GM21528 (cell line): ENCODE results near the gene TMEM200B.
"Not testable (repeated sequence)": the region's sequence is repeated elsewhere in the genome, so short reads cannot be mapped to it uniquely, and the experiment has no call there.

ENCODE experiments used
- ATAC-seq: cut with Tn5 transposase; IDR thresholded peaks from one replicate; pipeline ENCODE4 v1.9.1; 2021; ENCODE audit warnings: mild to moderate bottlenecking, moderate library complexity; ENCODE audit not compliant: unreplicated experiment, low FRiP score

Gene TMEM200B

DNA sequence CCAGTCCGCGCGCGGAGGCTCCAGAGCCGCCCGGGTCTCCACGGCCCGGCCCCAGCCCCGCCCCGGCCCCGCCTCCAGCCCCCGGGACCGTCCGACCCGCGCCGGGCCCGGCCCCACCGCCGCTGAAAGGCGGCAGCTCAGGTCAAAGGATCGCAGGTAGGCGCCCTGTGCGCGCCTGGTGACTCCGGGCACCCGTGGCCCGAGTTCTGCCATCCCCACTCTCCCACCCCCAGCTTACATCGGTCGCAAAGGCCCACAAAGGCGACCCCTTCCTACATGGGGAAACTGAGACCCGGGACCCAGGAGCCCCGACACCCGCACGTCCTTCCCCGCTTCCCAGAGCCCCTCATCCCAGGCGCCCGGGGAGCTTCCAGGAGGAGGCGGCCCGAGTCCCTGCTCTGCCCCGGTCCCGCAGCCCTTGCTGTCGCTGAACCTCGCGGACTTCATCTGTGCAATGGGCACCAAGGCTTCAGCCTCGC lies at the start of gene TMEM200B:
TSS of gene TMEM200B (minus strand) at position 17 of the 479 bp plus-strand sequence. CDS start 2,075 bp downstream, outside the sequence.
- ATAC-seq, result no peak

DNA sequence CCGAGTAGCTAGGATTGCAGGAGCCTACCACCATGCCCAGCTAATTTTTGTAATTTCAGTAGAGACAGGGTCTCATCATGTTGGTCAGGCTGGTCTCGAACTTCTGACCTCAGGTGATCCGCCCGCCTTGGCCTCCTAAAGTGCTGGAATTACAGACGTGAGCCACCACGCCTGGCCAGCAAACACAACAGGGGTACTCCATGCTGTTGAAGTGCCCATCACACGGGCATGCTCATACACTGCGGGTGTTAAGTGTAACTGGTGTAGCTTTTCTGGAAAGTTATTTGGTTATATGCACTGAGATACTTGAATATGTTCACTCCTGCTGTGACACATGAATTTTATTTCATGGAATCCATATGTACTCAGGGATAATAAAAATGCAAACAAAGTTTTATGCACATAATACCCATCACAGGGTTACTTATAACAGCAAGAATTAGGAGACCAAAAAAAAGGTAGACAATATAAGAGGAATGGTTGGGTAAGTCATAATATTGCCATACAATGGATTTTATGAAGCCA lies 48.8 kb upstream of the TMEM200B start:
- no peak for ATAC-seq

DNA sequence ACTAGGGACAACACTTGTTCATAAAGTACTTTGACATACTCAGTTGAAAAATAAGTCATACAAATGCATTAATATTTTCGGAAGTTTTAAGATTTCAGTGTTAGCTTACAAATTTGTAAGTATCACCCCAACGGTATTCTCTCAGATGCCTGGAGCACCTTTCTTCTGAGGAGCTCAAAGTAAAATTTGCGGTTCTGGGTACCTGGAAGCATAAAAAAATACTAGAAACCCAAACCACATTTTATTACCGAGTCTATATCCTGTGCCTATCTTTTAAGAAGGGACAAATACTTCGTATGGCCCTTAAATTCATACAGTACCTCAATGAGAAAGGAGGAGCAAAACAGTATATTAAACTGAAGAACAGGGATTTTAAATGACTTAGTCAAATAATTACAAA lies 47.8 kb upstream of the TMEM200B start:
- ATAC-seq, result no peak

DNA sequence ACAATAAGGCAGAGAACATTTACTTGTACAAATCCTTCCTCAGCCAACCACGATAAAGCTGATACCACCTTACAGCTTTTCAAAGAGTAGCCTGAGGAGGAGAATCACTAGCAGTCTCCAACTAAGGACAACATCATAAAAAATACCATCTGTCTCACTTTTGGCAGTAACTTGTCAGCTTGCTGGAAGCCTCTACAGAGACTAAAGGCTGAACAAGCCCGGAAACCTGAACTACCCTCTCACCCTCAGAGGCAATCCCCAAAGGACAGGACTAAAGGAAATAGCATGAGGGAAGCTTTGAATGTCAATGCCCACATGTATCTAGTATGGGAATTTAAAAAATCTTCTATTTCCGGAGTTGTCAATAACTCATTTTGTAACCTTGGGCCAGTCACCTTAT lies 47.4 kb upstream of the TMEM200B start:
- ATAC-seq, result no peak

DNA sequence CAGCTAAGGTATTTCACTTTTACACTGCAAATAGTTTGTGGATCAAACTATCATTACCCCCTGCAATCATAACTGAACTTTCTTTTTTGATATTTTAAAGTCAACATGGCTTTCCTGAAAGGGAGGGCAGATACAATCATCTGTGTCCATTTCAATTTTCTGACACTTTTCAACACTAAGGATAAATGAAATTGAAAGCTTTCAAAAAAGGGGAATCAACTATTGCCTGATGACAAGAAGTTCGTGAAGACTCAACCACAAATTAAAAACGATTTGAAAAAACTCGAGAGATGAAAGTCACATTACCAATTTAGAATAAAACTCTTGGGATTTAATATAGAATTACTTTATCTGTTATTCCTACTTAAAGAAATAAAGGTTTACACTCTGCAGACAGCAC lies 46.3 kb upstream of the TMEM200B start:
- ATAC-seq, result no peak

DNA sequence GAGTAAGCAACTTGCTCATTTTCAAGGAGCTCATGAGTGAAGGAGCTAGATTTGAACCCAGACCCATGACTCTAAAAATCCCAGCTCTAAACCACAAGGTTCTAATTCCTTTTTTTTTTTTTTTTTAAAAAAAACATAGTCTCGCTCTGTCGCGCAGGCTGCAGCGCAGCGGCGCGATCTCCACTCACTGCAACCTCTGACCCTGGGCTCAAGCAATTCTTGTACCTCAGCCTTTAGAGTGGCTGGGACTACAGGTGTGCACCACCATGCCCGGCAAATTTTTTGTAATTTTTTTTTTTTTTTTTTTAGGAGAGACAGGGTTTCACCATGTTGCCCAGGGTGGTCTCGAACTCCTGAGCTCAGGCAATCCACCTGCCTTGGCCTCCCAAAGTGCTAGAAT lies 44.2 kb upstream of the TMEM200B start:
- ATAC-seq, result no peak

DNA sequence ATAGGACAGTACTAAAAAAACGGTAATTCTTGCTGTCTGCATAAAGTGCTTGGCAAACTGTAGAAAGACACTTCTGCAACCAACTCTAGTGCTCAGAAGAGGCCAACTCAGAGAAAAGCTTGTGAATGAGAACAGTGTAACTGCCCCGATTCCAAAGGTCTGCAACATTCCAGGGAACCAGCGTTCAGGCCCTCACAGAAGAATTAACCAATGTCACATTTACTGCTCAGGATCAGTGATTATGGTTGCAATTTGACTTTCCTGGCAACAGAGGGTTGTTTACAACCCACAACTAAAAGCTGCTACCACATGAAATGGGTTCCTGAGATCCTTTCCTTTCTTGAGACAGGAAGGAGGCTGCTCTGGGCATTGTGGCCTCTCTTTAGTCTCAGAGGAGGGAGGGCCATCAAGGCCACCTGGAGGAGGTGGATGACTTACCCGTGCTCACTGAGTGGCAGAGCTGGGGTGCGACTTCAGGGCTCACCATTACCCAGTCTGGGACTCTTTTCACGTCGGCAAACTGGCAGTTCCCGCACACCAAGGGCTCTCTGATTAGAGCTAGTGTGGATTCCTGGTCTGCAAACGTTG lies 42.7 kb upstream of the TMEM200B start:
- no peak for ATAC-seq

DNA sequence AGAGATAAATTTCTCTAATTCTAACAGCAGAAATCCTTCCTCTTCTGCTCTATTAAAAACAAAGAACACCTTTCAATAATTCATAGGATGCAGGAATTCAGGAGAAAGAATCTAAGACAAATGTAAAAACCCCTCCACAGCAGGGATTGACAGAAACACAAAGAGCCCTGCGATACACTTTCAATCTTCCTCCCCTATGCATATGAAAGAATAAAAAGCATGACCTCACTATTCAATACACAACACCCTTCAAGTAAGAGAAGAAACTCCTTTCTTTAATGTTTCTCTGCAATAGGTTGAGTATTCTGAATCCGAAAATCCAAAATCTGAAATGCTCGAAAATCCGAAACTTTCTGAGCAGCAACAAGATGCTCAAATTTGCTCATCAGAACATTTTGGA lies 40.9 kb upstream of the TMEM200B start:
- ATAC-seq, result no peak

DNA sequence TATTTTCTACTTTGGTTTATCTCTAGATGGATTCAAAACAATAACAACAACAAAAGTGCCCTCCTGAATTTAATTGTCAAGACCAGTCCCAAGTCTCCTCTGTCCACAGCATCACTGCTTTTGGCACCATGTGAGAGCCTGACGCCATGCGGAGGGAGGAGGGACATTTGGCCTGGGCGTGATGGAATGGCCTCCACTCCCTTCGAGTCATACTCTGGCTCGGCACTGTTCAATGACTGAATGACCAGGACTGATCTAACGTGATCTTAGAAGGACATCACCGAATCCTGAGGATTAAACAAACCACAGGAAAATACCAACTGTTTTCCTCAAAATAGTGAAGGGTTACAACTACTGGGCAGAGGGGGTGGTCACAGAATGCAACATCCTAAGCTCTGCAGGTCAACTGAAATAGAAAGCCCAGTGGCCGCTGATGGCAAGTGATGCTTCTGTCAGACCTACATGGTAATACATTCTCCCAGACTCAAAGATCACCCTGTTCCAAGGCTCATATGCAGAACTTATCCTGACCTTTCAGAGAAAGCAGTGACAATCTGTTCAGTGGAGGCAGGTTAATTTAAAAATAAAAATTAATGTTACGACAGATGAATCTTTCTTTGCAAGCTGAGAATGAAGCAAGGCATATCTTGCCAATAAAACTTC lies 38.9 kb upstream of the TMEM200B start:
- ATAC-seq, result no peak

DNA sequence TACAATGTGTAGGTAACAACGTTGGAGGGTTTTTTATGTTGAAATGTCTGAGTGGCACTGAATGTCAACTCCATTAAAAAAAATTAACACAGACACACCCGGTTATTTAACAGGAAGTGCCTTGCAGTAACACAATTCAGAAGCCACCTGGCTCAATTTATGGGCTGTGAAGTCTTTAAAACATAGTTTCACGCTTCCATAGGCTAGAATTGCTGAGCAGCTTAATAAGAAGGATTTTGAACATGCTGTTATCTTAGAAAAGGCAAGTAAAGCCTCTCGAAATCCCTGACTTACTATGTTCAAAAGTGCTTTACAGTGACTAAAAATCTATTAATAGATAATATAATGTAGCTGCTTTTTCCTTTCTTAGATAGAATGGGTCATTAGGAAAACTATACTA lies 38.3 kb upstream of the TMEM200B start:
- ATAC-seq, result no peak

DNA sequence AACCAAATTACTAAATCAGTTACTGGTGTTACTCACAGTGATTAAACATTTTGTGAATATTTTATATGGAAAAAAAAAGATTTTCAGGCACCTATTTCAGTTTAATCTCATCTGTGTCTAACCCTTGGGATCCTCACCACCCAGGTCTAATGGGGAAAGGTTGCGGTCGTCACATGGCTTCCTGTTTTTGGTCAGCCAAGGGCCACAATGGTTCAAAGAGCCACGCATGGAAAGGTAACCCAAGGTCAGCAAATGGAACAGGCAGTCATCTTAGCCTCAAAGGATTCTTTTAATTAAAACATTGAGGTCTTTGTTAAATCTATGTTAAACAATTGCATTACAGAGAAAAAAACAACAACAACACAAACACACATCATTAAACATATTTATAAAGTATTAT lies 36.1 kb upstream of the TMEM200B start:
- no peak for ATAC-seq

DNA sequence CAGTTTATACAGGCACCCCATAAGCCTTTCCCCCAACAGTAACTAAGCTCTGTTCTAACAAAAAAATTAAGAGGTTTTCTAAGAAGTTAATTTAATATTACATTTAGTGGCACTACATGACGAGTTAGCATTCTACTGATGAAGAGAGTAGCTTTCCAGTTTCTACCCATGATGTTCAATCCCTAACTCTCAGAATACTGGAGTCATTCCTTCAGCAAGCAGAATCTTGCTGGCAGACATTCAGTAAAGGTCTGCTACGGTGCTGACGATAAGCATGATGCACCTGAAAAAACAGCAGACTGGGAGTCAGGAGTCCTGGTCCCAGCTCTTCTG lies 33.5 kb upstream of the TMEM200B start:
- no peak for ATAC-seq

DNA sequence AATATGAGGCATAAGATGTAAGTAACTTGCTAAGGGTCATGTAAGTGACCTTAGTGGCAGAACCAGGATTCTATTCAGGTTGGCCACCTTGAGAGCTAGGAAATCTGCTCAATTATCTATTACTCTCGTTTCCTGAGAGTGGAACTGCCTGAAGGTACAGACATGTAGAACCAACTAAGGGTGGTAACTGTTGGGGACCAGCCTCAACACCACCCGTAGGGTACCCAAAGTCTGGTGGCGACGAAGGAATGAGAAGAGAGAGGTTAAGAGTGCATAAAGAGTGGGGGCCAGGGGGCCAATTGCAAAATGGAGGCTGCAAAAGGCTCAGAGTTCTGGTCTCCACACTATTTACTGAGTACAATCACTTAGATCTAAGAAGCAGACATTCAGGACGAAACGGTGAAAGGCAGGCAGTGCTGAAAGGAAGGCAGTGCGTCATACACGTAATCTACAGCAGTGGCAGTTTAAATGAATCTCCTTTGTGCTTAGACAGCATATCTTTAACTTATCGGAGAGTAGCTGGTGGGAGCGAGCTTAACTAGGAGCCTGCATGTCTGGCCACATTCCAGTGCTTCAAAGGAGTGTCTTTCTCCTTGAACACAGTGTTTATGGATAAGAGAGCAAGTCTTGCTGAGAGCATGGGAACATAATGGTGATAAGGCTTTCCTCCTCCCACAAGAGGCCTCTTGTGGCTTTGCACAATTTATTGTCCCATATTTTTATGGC lies 33.0 kb upstream of the TMEM200B start:
- no peak for ATAC-seq

DNA sequence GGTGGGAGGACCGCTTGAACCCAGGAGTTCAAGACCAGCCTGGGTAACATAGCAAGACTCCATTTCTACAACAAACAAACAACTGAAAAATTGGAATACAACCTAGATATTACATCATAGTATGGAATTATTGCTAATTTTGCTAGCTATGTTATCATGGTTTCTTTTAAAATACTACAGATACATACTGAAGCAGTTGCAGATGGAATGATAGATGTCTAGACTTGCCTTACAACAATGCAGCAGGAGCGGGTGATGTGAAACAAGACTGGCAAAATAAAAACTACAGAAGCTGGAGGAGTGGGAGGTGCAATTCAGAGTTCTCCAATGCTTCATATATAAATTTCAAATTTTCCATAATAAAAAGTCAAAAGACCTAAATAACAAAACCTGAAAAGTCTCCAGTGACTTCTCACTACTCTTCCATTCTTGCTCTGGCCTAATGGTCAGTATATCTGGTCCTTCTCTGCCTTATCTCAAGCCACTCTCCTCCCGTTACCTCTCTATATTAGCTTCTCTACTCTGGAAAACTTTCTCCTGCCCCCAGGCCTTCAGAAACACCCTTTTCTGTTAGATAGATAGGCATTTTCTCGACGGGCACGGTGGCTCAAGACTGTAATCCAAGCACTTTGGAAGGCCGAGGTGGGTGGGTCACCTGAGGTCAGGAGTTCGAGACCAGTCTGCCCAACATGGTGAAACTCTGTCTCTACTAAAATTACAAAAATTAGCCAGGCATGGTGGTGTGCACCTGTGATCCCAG lies 28.5 kb upstream of the TMEM200B start:
- no peak for ATAC-seq

DNA sequence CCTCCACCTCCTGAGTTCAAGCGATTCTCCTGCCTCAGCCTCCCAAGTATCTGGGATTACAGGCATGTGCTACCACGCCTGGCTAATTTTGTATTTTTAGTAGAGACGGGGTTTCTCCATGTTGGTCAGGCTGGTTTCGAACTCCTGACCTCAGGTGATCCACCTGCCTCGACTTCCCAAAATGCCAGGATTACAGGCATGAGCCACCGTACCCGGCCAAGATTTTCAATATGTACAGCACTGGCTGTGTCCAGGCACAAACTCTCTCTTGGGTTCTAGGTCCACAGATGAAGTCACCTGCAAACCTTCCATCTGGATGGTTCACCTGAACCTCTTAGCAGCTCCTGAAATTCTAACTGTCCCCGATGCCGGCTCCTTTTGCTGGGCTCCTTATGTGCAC lies 26.6 kb upstream of the TMEM200B start:
- not testable (repeated sequence) for ATAC-seq

DNA sequence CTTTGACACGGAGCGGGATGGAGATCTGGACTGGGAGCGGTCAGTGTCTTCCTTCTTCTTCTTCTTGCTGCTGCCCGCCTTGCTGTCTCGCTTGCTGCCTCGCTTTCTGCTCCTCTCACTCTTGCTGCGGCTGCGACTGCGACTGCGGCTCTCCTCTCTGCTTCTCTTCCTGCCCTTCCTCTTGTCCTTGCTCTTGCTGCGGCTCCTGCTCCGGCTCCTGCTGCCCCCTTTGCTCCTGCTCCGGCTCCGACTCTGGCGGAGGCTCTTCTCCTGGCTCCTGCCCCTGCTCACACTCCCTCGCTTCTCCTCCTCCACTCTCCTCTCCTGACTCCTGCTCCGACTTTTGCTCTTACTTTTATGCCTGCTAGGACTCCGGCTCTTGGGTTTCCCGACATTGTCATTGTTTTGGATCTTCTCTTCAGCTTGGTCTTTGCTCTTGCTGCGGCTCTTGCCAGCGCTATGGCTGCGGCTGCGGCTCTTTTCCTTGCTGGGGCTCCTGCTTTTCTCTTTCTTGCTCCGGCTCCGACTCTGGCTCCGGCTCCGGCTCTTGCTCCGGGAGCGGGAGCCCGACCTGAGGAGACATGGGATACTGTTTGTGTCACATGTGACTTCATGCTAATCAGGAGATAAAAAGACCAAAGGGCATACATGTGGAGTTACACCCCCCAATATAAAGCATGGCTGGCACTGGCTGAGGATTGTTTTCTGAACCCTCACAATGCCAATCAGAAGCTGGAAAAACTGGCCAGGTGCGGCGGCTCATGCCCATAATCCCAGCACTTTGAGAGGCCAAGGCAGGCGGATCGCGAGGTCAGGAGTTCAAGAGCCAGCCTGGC lies 25.2 kb upstream of the TMEM200B start:
- ATAC-seq, result no peak

DNA sequence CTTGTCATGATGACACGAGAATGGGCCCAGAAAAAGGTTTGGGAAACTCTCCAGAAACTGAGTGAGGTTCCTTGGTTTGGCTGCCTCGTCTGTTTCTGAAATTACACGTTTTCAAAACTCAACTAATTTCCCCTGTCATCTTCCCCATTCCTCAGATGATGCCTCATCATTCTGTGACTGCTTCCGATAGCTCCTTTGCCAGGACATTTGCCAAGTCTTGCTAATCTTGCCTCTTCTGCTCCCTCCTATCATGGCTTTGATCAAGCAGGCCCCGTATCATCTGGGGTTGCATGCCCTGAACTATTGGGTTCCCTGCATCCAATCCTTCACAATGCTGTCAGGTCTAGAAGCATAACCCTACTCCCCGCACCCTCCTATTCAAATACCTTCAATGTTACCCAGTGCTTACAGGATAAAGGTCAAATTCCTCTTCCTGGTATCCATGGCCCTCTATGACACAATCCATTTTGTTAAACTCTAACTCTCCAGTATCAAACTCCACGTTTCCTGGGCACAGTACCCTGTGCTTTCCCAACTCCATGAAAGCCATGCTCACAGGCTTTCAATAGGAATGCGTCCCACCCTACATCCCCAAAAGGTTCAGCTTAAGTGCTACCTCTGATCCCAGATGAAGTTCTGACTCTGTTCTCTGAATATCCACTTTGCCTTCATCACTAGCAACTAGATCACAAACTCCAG lies 22.2 kb upstream of the TMEM200B start:
- no peak for ATAC-seq

DNA sequence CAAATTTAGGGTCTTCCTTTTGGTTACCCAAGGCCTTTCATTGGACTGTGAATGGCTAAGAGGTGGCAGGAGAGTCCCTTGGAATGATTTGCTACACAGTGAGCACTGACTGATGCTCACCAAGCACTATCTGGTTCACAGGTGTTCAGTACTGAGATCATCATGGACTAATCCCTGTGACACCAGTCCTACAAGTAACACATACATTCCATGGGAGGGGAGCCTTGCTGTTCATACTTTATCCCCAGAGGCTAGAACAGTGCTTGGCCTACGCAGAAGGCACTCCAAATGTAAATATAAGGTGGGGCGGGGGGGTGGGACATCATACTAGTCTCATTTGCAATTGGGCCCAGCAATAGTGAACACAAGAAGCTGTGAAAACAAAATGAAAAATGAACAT lies 20.5 kb upstream of the TMEM200B start:
- no peak for ATAC-seq

DNA sequence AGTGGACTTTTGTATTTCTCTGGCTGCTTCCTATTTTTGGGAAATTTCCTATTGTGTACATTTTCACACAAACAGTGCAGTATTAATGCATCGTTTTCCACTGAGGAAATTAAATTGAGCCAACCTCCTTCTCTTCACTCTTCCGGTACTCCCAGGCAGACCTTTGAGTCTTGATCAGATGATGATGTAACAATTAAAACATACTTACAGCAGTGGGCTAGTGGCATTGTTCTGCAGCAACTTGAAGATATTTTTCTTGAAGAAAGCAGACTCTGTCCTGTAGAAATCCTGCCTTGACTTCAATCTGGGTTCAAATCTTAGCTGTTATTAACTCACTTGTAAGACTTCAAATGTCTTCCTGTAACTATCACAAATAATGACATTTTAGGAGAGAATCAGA lies 19.0 kb upstream of the TMEM200B start:
- no peak for ATAC-seq
